Cardiac fibroblast (primary cell): Measurements from ENCODE around the gene MORN4.
"Not testable (repeated sequence)": the region's sequence is repeated elsewhere in the genome, so short reads cannot be mapped to it uniquely, and the experiment has no call there.

ENCODE experiments used
- DNase-seq, 2 donors: peaks; one replicate each; pipeline versions ENCODE4 v3.0.0 to v3.0.0-alpha.2; 2010; ENCODE audit warnings: low read depth in 2 of 2
- H3K4me3 ChIP-seq, 2 donors: replicated peaks in 1 of 2; 1 replicate in 1 of 2; 2 replicates in 1 of 2; pipeline ENCODE4 v1.5.1; 2011; ENCODE audit warnings: low read depth in 2 of 2, low read length in 2 of 2, mild to moderate bottlenecking in 2 of 2, moderate library complexity in 1 of 2
- CTCF ChIP-seq: IDR thresholded peaks from one replicate; pipeline ENCODE4 v1.5.1; 2011; ENCODE audit warnings: low read depth, mild to moderate bottlenecking, low read length, inconsistent platforms

Gene MORN4

GRCh38 chr10:97580421-97581367 is 52.6 kb downstream of the MORN4 start:
- no peak for DNase-seq
- no peak overlapping the region for H3K4me3 ChIP-seq
- TF ChIP-seq CTCF: no peak

- TF ChIP-seq CTCF: no peak
- no peak for DNase-seq
- peak overlapping the region in 1 of 2 donors; percentile 46 for H3K4me3 ChIP-seq
Observed at GRCh38 chr10:97578171-97578844, 55.0 kb downstream of the MORN4 start.

- DNase-seq: no peak
- H3K4me3 ChIP-seq: no peak overlapping the region
- no peak for TF ChIP-seq CTCF
Observed at GRCh38 chr10:97577701-97578100, 55.6 kb downstream of the MORN4 start.

GRCh38 chr10:97576487-97576886 is 56.8 kb downstream of the MORN4 start:
- not testable (repeated sequence) for H3K4me3 ChIP-seq, DNase-seq

GRCh38 chr10:97575127-97575668 is 58.1 kb downstream of the MORN4 start:
- no peak overlapping the region for H3K4me3 ChIP-seq
- DNase-seq: no peak
- TF ChIP-seq CTCF: no peak

- peak; percentile 62 to 78 for DNase-seq
- H3K4me3 ChIP-seq: no peak overlapping the region
- no peak for TF ChIP-seq CTCF
Observed at GRCh38 chr10:97574374-97575126, 58.8 kb downstream of the MORN4 start.
